ENCODE results near the gene RFX6.
A peak's percentile ranks its signal among the peaks of the same experiment; 100 is the strongest.

RFX6 gene

DNA sequence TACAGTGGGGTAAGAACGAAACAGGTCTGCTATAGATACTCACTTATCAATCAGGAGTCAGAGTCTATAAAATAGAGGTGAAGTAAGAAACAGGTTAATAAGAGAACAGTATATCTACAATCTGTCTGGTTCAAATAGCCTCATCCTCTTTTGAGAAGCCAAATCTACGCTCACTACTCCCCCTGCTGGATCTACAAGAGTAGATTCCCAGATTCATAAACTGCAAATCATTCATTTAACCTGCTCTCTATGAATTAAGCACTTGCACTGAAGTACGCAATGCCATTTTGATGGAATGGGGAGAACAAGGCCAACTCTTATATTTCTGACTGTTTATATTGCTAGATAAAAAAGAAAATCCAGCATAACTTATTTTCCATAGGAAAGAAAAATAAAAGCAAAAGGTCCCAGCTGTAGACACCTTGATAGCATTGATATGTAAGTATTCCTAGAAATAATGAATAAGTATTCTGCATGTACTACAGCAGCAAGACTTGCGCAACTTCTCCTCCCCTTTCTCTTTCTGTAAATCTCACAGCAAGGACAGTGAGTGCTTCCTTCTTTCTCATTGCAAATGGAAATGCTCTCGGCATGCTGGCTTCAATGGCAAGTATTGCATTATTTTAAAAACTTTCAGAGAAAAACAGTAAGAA is 92.3 kb downstream of the RFX6 start:
- peak; percentile 62 for DNase-seq (ENCODE audit: low spot score)

DNA sequence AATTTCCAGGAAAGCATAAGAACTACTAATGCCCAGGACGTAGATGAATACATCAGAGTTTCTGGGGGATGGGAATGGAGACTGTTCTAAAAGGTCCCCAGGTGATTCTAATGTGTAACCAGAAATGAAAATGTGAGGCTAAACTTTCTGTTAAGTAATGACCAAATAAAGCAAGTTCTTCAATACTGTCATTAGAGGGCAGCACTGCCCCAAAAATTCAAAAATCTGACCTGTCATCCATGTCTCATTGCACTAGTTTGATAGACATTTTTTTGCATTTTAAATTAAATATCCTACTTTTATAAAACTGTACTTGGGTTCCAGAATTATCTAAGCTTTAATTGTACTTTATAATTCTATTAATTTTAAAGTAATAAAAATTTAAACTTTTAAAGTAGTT is 94.9 kb downstream of the RFX6 start:
- peak; percentile 41 for DNase-seq (ENCODE audit: low spot score)

DNA sequence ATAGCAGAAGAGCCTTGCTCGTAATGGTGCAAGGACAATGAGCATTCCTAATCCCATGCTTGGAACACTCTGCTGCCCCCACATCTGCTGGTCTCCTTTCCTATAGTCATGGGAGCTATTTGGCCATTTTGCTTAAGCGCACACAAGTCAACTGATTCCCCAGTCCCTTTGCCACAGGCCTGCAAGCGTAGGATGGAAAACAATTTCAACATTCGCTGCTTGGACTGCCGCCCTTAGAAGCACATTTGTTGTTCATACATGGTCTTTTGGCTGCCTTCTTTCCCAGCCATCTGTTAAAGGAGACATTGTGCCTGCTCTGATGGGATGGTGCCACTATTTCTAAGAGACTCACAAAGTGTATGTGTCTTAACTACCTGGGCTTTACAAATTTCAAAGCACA is 96.9 kb downstream of the RFX6 start:
- no peak for DNase-seq (ENCODE audit: low spot score)

DNA sequence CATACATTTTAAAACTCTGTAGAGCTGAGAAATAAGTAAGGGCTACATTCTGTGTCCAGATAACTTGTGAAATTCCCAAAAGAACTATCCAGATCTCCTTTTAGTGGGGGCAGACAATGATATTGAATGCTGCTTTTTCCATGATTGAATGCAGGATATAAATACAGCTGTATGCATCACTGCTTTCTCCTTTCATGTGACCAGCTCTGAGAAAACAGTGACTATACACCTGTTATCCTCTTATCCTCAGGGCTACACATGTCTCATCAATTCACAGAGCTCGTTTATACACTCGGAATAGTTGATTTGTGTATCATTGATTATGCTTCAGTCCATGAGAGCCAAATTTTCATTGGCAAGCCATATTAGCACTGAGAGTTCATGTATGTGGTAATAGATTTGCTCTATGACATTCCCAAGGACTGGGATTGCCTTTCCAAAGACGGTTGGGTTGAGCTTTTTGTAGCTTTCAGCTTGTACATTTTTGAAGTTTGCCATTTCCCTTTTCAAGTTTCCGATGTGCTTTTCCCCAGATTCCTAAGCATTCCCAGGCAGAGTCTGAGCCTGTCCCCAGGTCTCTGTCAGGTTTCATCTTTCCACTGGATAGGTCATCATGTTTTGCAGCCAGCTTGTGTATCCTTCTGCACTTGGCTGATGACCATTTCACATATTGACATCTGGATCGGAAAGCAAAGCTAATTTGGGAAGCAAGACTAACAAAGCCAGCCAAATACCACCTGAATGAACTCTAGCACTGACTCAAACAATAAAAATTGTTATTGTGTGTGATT is 97.7 kb downstream of the RFX6 start:
- no peak for DNase-seq (ENCODE audit: low spot score)

DNA sequence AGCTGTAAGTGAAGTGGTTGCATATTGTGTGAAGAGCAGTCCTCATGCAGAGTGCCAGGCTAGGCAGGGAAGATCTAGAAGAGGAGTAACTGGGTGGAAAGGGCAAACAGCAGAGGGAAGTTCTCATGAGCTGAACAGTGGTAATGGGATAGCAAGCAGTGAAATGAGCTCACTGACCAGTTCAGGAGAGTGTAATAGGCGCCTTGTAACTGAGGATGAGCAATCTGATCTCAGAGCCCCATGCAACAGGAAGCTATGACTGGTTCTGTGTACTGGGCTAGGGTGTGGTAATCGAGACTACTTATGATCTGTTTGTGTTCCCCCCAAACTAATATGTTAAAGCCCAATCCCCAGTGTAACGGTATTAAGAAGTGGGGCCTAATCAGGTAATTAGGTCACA is 98.6 kb downstream of the RFX6 start:
- no peak for DNase-seq (ENCODE audit: low spot score)

DNA sequence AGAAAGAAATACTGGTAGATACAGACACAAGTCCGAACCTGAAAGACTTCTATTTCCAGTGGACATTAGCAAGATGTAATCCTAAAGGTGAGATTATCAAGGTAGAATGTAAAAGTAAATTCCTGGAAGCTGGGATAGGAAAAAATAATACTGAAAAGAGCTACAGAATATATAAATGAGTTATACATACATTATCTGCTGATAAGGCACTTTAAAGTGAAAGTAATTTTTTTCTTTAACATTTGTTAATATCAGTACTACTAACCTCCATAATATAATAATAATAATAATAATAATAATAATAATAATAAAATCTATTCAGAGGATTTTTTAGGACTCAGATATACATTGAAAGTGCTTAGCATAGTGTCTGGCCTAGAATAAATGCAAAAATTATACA is 102.5 kb downstream of the RFX6 start:
- DNase-seq (ENCODE audit: low spot score), result no peak
